ENCODE data around the gene PDE7B. TPM values are rescaled to one million over a fixed set of nuclear protein-coding genes. Genes with fewer than 3 reads are reported as not detected.

PDE7B gene
- total RNA-seq, 6 experiments from 2014 or later = 1.2 to 5.8 (median 4.5) TPM

GRCh38 chr6:136173519-136174507 lies 322.3 kb downstream of the PDE7B start:
- DNase-seq = no peak
- peaks cover 11% of the 10 kb centered on the region for H3K36me3 Mint-ChIP-seq (ENCODE audit: low read depth)
- H3K4me3 Mint-ChIP-seq = no peak overlapping the region
- peaks cover 7% of the 10 kb centered on the region for H3K4me1 Mint-ChIP-seq (ENCODE audit: low read depth)
- H3K27ac Mint-ChIP-seq = no peak overlapping the region
- H3K9me3 Mint-ChIP-seq = no peaks in the 10 kb centered on the region
- TF ChIP-seq CTCF (IDR thresholded peaks at IDR 0.05) = no peak
- H3K27me3 Mint-ChIP-seq (ENCODE audit: insufficient read depth) = no peaks in the 10 kb centered on the region; the same call in 1 of the 2 replicates

GRCh38 chr6:136174510-136174909 lies 323.0 kb downstream of the PDE7B start:
- Mint-ChIP-seq H3K27me3 (ENCODE audit: insufficient read depth) (no peaks in the 10 kb centered on the region), H3K27ac (no peak overlapping the region), H3K36me3 (ENCODE audit: low read depth) (peaks cover 14% of the 10 kb centered on the region), H3K9me3 (no peaks in the 10 kb centered on the region), H3K4me3 (no peak overlapping the region), H3K4me1 (ENCODE audit: low read depth) (peaks cover 7% of the 10 kb centered on the region)
- TF ChIP-seq CTCF (IDR thresholded peaks at IDR 0.05) = no peak
- DNase-seq = no peak

GRCh38 chr6:136175873-136176272 lies 324.4 kb downstream of the PDE7B start:
- H3K36me3 Mint-ChIP-seq (ENCODE audit: low read depth) = peaks cover 15% of the 10 kb centered on the region
- TF ChIP-seq CTCF (IDR thresholded peaks at IDR 0.05) = no peak
- H3K4me3 Mint-ChIP-seq = no peak overlapping the region
- H3K9me3 Mint-ChIP-seq = no peaks in the 10 kb centered on the region
- no peak for DNase-seq
- peaks cover 7% of the 10 kb centered on the region for H3K4me1 Mint-ChIP-seq (ENCODE audit: low read depth)
- no peak overlapping the region for H3K27ac Mint-ChIP-seq
- H3K27me3 Mint-ChIP-seq (ENCODE audit: insufficient read depth) = no peaks in the 10 kb centered on the region

- H3K36me3 Mint-ChIP-seq (ENCODE audit: low read depth) = peaks cover 12% of the 10 kb centered on the region; the same call in 1 of the 2 replicates
- peaks cover 2% of the 10 kb centered on the region for H3K4me1 Mint-ChIP-seq (ENCODE audit: low read depth)
- H3K4me3 Mint-ChIP-seq = no peak overlapping the region
- no peaks in the 10 kb centered on the region for H3K9me3 Mint-ChIP-seq
- no peak overlapping the region for H3K27ac Mint-ChIP-seq
- DNase-seq = no peak
- no peak for TF ChIP-seq CTCF (IDR thresholded peaks at IDR 0.05)
- H3K27me3 Mint-ChIP-seq (ENCODE audit: insufficient read depth) = no peaks in the 10 kb centered on the region
Measured at GRCh38 chr6:136178749-136179148, 327.2 kb downstream of the PDE7B start.

- Mint-ChIP-seq H3K27ac (no peak overlapping the region), H3K9me3 (no peaks in the 10 kb centered on the region), H3K27me3 (ENCODE audit: insufficient read depth) (no peaks in the 10 kb centered on the region), H3K4me3 (no peak overlapping the region), H3K36me3 (ENCODE audit: low read depth) (peaks cover 12% of the 10 kb centered on the region; the same call in 1 of the 2 replicates), H3K4me1 (ENCODE audit: low read depth) (no peaks in the 10 kb centered on the region)
- TF ChIP-seq CTCF (IDR thresholded peaks at IDR 0.05) = no peak
- no peak for DNase-seq
Measured at GRCh38 chr6:136180704-136181511, 329.4 kb downstream of the PDE7B start.

Measured in HFFc6 (cell line).